Measurements from ENCODE around the gene GNAQ. TPM values are rescaled to one million over a fixed set of nuclear protein-coding genes. Genes with fewer than 3 reads are reported as not detected.

Gene GNAQ
- total and polyA plus RNA-seq, 2 of the 4 experiments (the other 2 are of a cell fraction): 23.1 to 50.7 TPM

DNA sequence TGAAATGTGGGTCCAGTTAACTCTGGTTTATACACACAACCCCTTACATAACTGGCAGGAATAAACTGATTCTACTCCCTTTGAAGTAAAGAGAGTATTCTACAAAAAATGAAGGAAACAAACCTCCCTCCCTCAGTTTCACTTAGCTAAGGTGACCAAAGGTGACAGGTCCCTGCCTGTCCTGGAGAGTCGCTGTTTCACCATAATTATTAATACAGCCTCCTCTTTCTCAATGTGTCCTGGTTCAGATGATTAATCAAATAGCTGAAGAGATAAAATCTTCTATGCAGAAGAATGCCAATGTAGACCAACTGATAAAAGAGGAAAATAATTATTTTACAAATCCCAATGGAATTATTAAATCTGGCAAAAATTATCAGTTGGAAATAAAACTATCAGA, 219.8 kb downstream of the GNAQ start:
- Histone ChIP-seq H4K91ac (ENCODE audit: insufficient read depth, low read depth, low read length) (no peak overlapping the region), H3K4ac (ENCODE audit: low read depth, low read length) (no peak overlapping the region), H2AK9ac (replicated peaks; ENCODE audit: low read depth, low read length, poor library complexity) (no peak overlapping the region), H4K8ac (ENCODE audit: low read depth in 2 of 2, low read length in 2 of 2) (no peak overlapping the region), H2AK5ac (ENCODE audit: low read depth, low read length) (no peak overlapping the region), H3K9me3 (ENCODE audit: control insufficient read depth, insufficient read depth, low read length) (no peaks in the 10 kb centered on the region), H3K36me3 (ENCODE audit: control insufficient read depth, insufficient read depth, low read length) (peaks cover 9% of the 10 kb centered on the region), H2AFZ (replicated peaks; ENCODE audit: low read length, poor library complexity) (no peak overlapping the region), H2BK15ac (ENCODE audit: low read depth, low read length) (no peak overlapping the region), H3K27me3 (ENCODE audit: control insufficient read depth, insufficient read depth, low read length) (no peaks in the 10 kb centered on the region), H4K20me1 (ENCODE audit: insufficient read depth, low read length) (no peaks in the 10 kb centered on the region), H3K9ac (ENCODE audit: low read depth, low read length) (no peak overlapping the region), H3K79me1 (ENCODE audit: low read depth in 1 of 2, low read length in 2 of 2) (peaks cover 8 to 16% of the 10 kb centered on the region in 2 experiments; a peak in 3 of 4 replicates), H2BK20ac (ENCODE audit: low read depth, low read length) (no peak overlapping the region), H2BK120ac (ENCODE audit: low read depth, low read length) (no peak overlapping the region), H4K5ac (ENCODE audit: low read depth, low read length) (no peak overlapping the region), H3K23ac (ENCODE audit: low read depth, low read length) (no peak overlapping the region), H3K4me3 (ENCODE audit: insufficient read depth, low read depth, low read length) (no peak overlapping the region), H3K18ac (ENCODE audit: low read depth, low read length) (no peak overlapping the region), H3K4me1 (ENCODE audit: control insufficient read depth, insufficient read depth, low read length) (peaks cover 8% of the 10 kb centered on the region; the same call in 1 of the 2 replicates), H3K27ac (ENCODE audit: insufficient read depth, low read length) (no peak overlapping the region), H3K14ac (replicated peaks; ENCODE audit: low read depth, low read length) (no peak overlapping the region), H3K4me2 (ENCODE audit: low read depth, low read length) (no peak overlapping the region), H3K56ac (ENCODE audit: extremely low read depth, insufficient read depth, low read length) (no peak overlapping the region), H3K9me1 (ENCODE audit: insufficient read depth, low read length) (peaks cover under 1% of the 10 kb centered on the region; the same call in 1 of the 2 replicates), H2BK5ac (ENCODE audit: low read depth, low read length, poor library complexity, severe bottlenecking) (no peak overlapping the region)
- no TSS peak for BruUV-seq (replicated peaks)
- DNase-seq (no peak), ATAC-seq (ENCODE audit: low read depth) (no peak)
- CTCF ChIA-PET: no interaction called here
- intact Hi-C loops (cut with micrococcal nuclease) (no loop called here), dilution Hi-C loops (cut with HindIII; ENCODE audit: low sequenced_read_pairs, unreplicated experiment) (no loop called here), in situ Hi-C loops (cut with MboI; ENCODE audit: low sequenced_read_pairs) (no loop called here)
- TF ChIP-seq BHLHE40 (IDR thresholded peaks at IDR 0.05; ENCODE audit: low read depth, low read length): no peak
- TF ChIP-seq MAFK (IDR thresholded peaks at IDR 0.05; ENCODE audit: low read depth, low read length): no peak
- no peak for TF ChIP-seq RAD21 (IDR thresholded peaks at IDR 0.05; ENCODE audit: low read length)
- TF ChIP-seq, protein P1, sequence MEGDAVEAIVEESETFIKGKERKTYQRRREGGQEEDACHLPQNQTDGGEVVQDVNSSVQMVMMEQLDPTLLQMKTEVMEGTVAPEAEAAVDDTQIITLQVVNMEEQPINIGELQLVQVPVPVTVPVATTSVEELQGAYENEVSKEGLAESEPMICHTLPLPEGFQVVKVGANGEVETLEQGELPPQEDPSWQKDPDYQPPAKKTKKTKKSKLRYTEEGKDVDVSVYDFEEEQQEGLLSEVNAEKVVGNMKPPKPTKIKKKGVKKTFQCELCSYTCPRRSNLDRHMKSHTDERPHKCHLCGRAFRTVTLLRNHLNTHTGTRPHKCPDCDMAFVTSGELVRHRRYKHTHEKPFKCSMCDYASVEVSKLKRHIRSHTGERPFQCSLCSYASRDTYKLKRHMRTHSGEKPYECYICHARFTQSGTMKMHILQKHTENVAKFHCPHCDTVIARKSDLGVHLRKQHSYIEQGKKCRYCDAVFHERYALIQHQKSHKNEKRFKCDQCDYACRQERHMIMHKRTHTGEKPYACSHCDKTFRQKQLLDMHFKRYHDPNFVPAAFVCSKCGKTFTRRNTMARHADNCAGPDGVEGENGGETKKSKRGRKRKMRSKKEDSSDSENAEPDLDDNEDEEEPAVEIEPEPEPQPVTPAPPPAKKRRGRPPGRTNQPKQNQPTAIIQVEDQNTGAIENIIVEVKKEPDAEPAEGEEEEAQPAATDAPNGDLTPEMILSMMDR (conservative IDR thresholded peaks at IDR 0.05; ENCODE audit: low read depth, low read length): no peak
- no peak for TF ChIP-seq NFE2L2 (IDR thresholded peaks at IDR 0.05; ENCODE audit: low read depth, low read length)
- TF ChIP-seq POLR2A (IDR thresholded peaks at IDR 0.05; ENCODE audit: low read depth, low read length): no peak
- no peak for TF ChIP-seq SMC3 (IDR thresholded peaks at IDR 0.05; ENCODE audit: low read depth, low read length)
- no peak for TF ChIP-seq CHD1 (IDR thresholded peaks at IDR 0.05; ENCODE audit: low read depth, low read length)
- no peak for TF ChIP-seq RFX5 (IDR thresholded peaks at IDR 0.05; ENCODE audit: low read depth, low read length)
- TF ChIP-seq, protein P2, sequence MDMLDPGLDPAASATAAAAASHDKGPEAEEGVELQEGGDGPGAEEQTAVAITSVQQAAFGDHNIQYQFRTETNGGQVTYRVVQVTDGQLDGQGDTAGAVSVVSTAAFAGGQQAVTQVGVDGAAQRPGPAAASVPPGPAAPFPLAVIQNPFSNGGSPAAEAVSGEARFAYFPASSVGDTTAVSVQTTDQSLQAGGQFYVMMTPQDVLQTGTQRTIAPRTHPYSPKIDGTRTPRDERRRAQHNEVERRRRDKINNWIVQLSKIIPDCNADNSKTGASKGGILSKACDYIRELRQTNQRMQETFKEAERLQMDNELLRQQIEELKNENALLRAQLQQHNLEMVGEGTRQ (IDR thresholded peaks at IDR 0.05; ENCODE audit: low read depth, low read length): no peak
- TF ChIP-seq, protein P3, sequence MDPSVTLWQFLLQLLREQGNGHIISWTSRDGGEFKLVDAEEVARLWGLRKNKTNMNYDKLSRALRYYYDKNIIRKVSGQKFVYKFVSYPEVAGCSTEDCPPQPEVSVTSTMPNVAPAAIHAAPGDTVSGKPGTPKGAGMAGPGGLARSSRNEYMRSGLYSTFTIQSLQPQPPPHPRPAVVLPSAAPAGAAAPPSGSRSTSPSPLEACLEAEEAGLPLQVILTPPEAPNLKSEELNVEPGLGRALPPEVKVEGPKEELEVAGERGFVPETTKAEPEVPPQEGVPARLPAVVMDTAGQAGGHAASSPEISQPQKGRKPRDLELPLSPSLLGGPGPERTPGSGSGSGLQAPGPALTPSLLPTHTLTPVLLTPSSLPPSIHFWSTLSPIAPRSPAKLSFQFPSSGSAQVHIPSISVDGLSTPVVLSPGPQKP (IDR thresholded peaks at IDR 0.05; ENCODE audit: borderline replicate concordance, low read depth, low read length): no peak
- TF ChIP-seq RCOR1 (IDR thresholded peaks at IDR 0.05; ENCODE audit: insufficient replicate concordance, low read length): no peak
- no peak for TF ChIP-seq MXI1 (IDR thresholded peaks at IDR 0.05; ENCODE audit: borderline replicate concordance, low read depth, low read length)
- no peak for TF ChIP-seq MAZ (IDR thresholded peaks at IDR 0.05; ENCODE audit: borderline replicate concordance, low read depth, low read length)
- no peak for TF ChIP-seq FOS (IDR thresholded peaks at IDR 0.05; ENCODE audit: low read depth, low read length)
- no peak for TF ChIP-seq CEBPB (IDR thresholded peaks at IDR 0.05; ENCODE audit: low read depth, low read length)
- WGBS, 2 experiments (ENCODE audit: extremely low coverage in 2 of 2, insufficient read length in 1 of 2): no CpG with 5 or more reads among the region's 1 CpG
- POLR2A ChIA-PET (ENCODE audit: unreplicated experiment): no interaction called here

Measured in IMR-90 (cell line).